Measurements from ENCODE around the gene SLMAP.

DNA sequence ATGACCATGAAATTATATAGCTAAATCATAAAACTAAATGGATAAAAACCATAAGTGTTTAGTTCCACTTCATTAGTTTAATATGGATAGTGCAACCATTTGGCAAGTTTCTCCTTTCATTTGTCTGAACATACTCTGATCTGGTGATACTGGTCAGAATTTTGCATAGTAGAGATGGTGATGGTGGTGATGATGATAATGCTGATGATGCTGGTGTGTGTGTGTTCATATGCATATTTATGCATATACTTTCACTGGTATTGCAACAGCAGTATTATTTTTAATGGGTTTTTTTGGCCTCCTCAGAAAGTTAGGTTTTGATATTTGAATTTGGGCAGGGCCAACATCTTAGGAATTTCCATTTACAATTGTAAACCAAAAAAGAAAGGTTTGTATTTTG, 76.4 kb downstream of the SLMAP start:
- no peak for TF ChIP-seq GATA3 (IDR thresholded peaks at IDR 0.05; ENCODE audit: low read depth, low read length)
- TF ChIP-seq GATA2 (IDR thresholded peaks at IDR 0.05; ENCODE audit: low read depth, low read length) = no peak

Measured in SH-SY5Y (cell line).